Measurements from ENCODE around the gene HOXB2.

HOXB2 gene

GRCh38 chr17:48542698-48543106 lies 2.2 kb downstream of the HOXB2 start:
- TF ChIP-seq CTCF (IDR thresholded peaks at IDR 0.05): no peak
- Mint-ChIP-seq H3K27ac (peak overlapping the region; percentile 100), H3K4me3 (peak overlapping the region; percentile 100), H3K9me3 (no peaks in the 10 kb centered on the region), H3K27me3 (ENCODE audit: low read depth, poor library complexity) (peaks cover 6% of the 10 kb centered on the region), H3K4me1 (peaks cover 63% of the 10 kb centered on the region), H3K36me3 (ENCODE audit: low read depth) (peaks cover 33% of the 10 kb centered on the region)
- DNase-seq: no peak

GRCh38 chr17:48542114-48542656 lies 2.7 kb downstream of the HOXB2 start:
- Mint-ChIP-seq H3K4me1 (peaks cover 63% of the 10 kb centered on the region), H3K27ac (peak overlapping the region; percentile 100), H3K36me3 (ENCODE audit: low read depth) (peaks cover 39% of the 10 kb centered on the region), H3K4me3 (peak overlapping the region; percentile 100), H3K27me3 (ENCODE audit: low read depth, poor library complexity) (peaks cover 6% of the 10 kb centered on the region), H3K9me3 (no peaks in the 10 kb centered on the region)
- DNase-seq: peak; percentile 41
- no peak for TF ChIP-seq CTCF (IDR thresholded peaks at IDR 0.05)

- Mint-ChIP-seq H3K27me3 (ENCODE audit: low read depth, poor library complexity) (peaks cover 6% of the 10 kb centered on the region), H3K9me3 (no peaks in the 10 kb centered on the region), H3K4me3 (peak overlapping the region; percentile 100), H3K36me3 (ENCODE audit: low read depth) (peaks cover 44% of the 10 kb centered on the region), H3K27ac (peak overlapping the region; percentile 100), H3K4me1 (peaks cover 63% of the 10 kb centered on the region)
- DNase-seq: peak; percentile 65
- TF ChIP-seq CTCF (IDR thresholded peaks at IDR 0.05): no peak
Observed at GRCh38 chr17:48541577-48542113, 3.3 kb downstream of the HOXB2 start.

- peaks cover 47% of the 10 kb centered on the region for H3K36me3 Mint-ChIP-seq (ENCODE audit: low read depth)
- peak overlapping the region; percentile 100 for H3K27ac Mint-ChIP-seq
- H3K9me3 Mint-ChIP-seq: no peaks in the 10 kb centered on the region
- peaks cover 6% of the 10 kb centered on the region for H3K27me3 Mint-ChIP-seq (ENCODE audit: low read depth, poor library complexity)
- DNase-seq: no peak
- peaks cover 61% of the 10 kb centered on the region for H3K4me1 Mint-ChIP-seq
- no peak for TF ChIP-seq CTCF (IDR thresholded peaks at IDR 0.05)
- peak overlapping the region; percentile 100 for H3K4me3 Mint-ChIP-seq
Observed at GRCh38 chr17:48541036-48541576, 3.8 kb downstream of the HOXB2 start.

- Mint-ChIP-seq H3K4me3 (peak overlapping the region; percentile 81), H3K4me1 (peaks cover 52% of the 10 kb centered on the region), H3K27me3 (ENCODE audit: low read depth, poor library complexity) (peaks cover 6% of the 10 kb centered on the region), H3K27ac (peak overlapping the region; percentile 96), H3K36me3 (ENCODE audit: low read depth) (peaks cover 47% of the 10 kb centered on the region), H3K9me3 (no peaks in the 10 kb centered on the region)
- TF ChIP-seq CTCF (IDR thresholded peaks at IDR 0.05): no peak
- DNase-seq: no peak
Observed at GRCh38 chr17:48540213-48540612, 4.7 kb downstream of the HOXB2 start.

GRCh38 chr17:48539177-48539576 lies 5.7 kb downstream of the HOXB2 start:
- peaks cover 46% of the 10 kb centered on the region for H3K36me3 Mint-ChIP-seq (ENCODE audit: low read depth)
- peaks cover 6% of the 10 kb centered on the region for H3K27me3 Mint-ChIP-seq (ENCODE audit: low read depth, poor library complexity)
- peak overlapping the region; percentile 90 for H3K27ac Mint-ChIP-seq
- no peak for TF ChIP-seq CTCF (IDR thresholded peaks at IDR 0.05)
- peak overlapping the region; percentile 81 for H3K4me3 Mint-ChIP-seq
- no peaks in the 10 kb centered on the region for H3K9me3 Mint-ChIP-seq
- no peak for DNase-seq
- H3K4me1 Mint-ChIP-seq: peaks cover 48% of the 10 kb centered on the region
